Endothelial cell of hepatic sinusoid (primary cell): Measurements from ENCODE around the gene DSP.

Experiments used
- in situ Hi-C: cut with HindIII; loops from 2 replicates; pipeline ENCODE4 v1.10.0; 2017; ENCODE audit warnings: low sequenced_read_pairs

The DSP gene

GRCh38 chr6:7541175-7542064, at the start of gene DSP:
Gene DSP, plus strand, starts transcription at chr6:7541671. Its CDS starts 245 bp downstream, at chr6:7541916.
- in situ Hi-C loops: no loop called here

GRCh38 chr6:7493866-7494265, 47.6 kb upstream of the DSP start:
- in situ Hi-C loops: no loop called here

- in situ Hi-C loops: loop anchor here (5.0 kb wide), 1 partner anchor 57 kb away; no protein-coding TSS in a partner anchor
These were observed 46.8 kb upstream of the DSP start for GRCh38 chr6:7494638-7495037.

GRCh38 chr6:7496266-7496875, 45.1 kb upstream of the DSP start:
- in situ Hi-C loops: loop anchor here (5.0 kb wide), 1 partner anchor 59 kb away; no protein-coding TSS in a partner anchor

- in situ Hi-C loops: no loop called here
These were observed 40.7 kb upstream of the DSP start for GRCh38 chr6:7500752-7501282.

- in situ Hi-C loops: no loop called here
These were observed 38.7 kb upstream of the DSP start for GRCh38 chr6:7502743-7503142.

- in situ Hi-C loops: no loop called here
These were observed 37.4 kb upstream of the DSP start for GRCh38 chr6:7504041-7504440.

- in situ Hi-C loops: no loop called here
These were observed 36.2 kb upstream of the DSP start for GRCh38 chr6:7505189-7505699.

GRCh38 chr6:7507600-7507999, 33.9 kb upstream of the DSP start:
- in situ Hi-C loops: no loop called here

- in situ Hi-C loops: no loop called here
These were observed 29.2 kb upstream of the DSP start for GRCh38 chr6:7512320-7512719.

GRCh38 chr6:7513529-7513928, 27.9 kb upstream of the DSP start:
- in situ Hi-C loops: no loop called here

GRCh38 chr6:7515363-7515762, 26.1 kb upstream of the DSP start:
- in situ Hi-C loops: no loop called here

- in situ Hi-C loops: no loop called here
These were observed 22.6 kb upstream of the DSP start for GRCh38 chr6:7518877-7519276.

- in situ Hi-C loops: no loop called here
These were observed 18.6 kb upstream of the DSP start for GRCh38 chr6:7522873-7523272.

- in situ Hi-C loops: no loop called here
These were observed 17.5 kb upstream of the DSP start for GRCh38 chr6:7523922-7524321.

GRCh38 chr6:7526755-7527154, 14.7 kb upstream of the DSP start:
- in situ Hi-C loops: loop anchor here (5.0 kb wide), 1 partner anchor 39 kb away; no protein-coding TSS in a partner anchor

GRCh38 chr6:7528565-7528964, 12.9 kb upstream of the DSP start:
- in situ Hi-C loops: loop anchor here (5.0 kb wide), 1 partner anchor 41 kb away; no protein-coding TSS in a partner anchor

GRCh38 chr6:7529141-7529540, 12.3 kb upstream of the DSP start:
- in situ Hi-C loops: loop anchor here (5.0 kb wide), 1 partner anchor 42 kb away; no protein-coding TSS in a partner anchor

GRCh38 chr6:7532232-7532631, 9.2 kb upstream of the DSP start:
- in situ Hi-C loops: no loop called here

- in situ Hi-C loops: no loop called here
These were observed 8.7 kb upstream of the DSP start for GRCh38 chr6:7532821-7533220.

GRCh38 chr6:7534192-7534591, 7.3 kb upstream of the DSP start:
- in situ Hi-C loops: no loop called here
